H1 (cell line): ENCODE results near the gene ABCC10. TPM values are rescaled to one million over a fixed set of nuclear protein-coding genes. Genes with fewer than 3 reads are reported as not detected.

Experiments
- CHD7 ChIP-seq: fragments of 300-600 bp; sonication (generic); IDR thresholded peaks from 2 replicates; pipeline ENCODE4 v1.7.1; 2012; ENCODE audit warnings: low read length, moderate library complexity, mild to moderate bottlenecking, inconsistent platforms; ENCODE audit not compliant: insufficient replicate concordance
- CREB1 ChIP-seq: IDR thresholded peaks from 2 replicates; pipeline ENCODE4 v1.6.1; 2012; ENCODE audit warnings: inconsistent platforms
- JUN ChIP-seq: IDR thresholded peaks from 2 replicates; pipeline ENCODE4 v1.6.1; 2011; ENCODE audit warnings: low read depth, mild to moderate bottlenecking, improper control_type of control experiment, low read length
- JUND ChIP-seq: IDR thresholded peaks from 2 replicates; pipeline ENCODE4 v1.6.1; 2011; ENCODE audit warnings: mild to moderate bottlenecking, improper control_type of control experiment, low read length
- KDM4A ChIP-seq: IDR thresholded peaks from one replicate; pipeline ENCODE4 v1.7.1; 2012; ENCODE audit warnings: low read depth, mild to moderate bottlenecking, moderate library complexity, low read length, inconsistent platforms; ENCODE audit not compliant: severe bottlenecking
- NRF1 ChIP-seq: IDR thresholded peaks from 2 replicates; pipeline ENCODE4 v1.6.1; 2011; ENCODE audit warnings: mild to moderate bottlenecking, low read depth, low read length, improper control_type of control experiment
- PHF8 ChIP-seq: fragments of 200-600 bp; sonication (generic); conservative IDR thresholded peaks from 2 replicates; pipeline ENCODE4 v1.7.1; 2012; ENCODE audit warnings: low read depth, mild to moderate bottlenecking, inconsistent platforms, low read length, moderate library complexity
- polyA plus RNA-seq, 7 experiments: library from polyadenylated mRNA; depleted of rRNA in 3 of 7; stranded (reverse) in 5 of 7; unstranded in 2 of 7; fragments of >200 nt in 5 of 7; fragments of 200-250 nt in 2 of 7; gene quantifications; 1 replicate in 5 of 7; 2 replicates in 1 of 7; 4 replicates in 1 of 7; pipeline versions ENCODE4 v1.2.1 to v1.2.3, GENCODE V29; 2011 to 2013; ENCODE audit warnings: missing spikeins in 2 of 7, mixed read lengths in 2 of 7
- total RNA-seq: library from RNA; stranded (reverse); fragmentation: NEBNext Ultra II Directional; extraction: Animal tissue kit (Norgen Biotek cat#: 25700); gene quantifications from 2 replicates; pipeline ENCODE4 v1.2.1, GENCODE V29; 2021

The ABCC10 gene
- total and polyA plus RNA-seq, 2 of the 8 experiments (the other 6 are each of a cell fraction or from before 2014, with no cell fraction given): 15.5 to 24.6 TPM

GRCh38 chr6:43426928-43427405 lies 374 bp upstream of the ABCC10 start (continued):
- TF ChIP-seq CHD7 (no peak), JUN (no peak), JUND (no peak), KDM4A (no peak), CREB1 (peak; percentile 90; the same call in 1 of the 2 replicates), PHF8 (0 out of 2 replicates have a peak, but pooled peaks have one; percentile 5), NRF1 (no peak)
